Measurements from ENCODE around the gene NAA60. TPM values are rescaled to one million over a fixed set of nuclear protein-coding genes. Genes with fewer than 3 reads are reported as not detected.

The NAA60 gene
- total and polyA plus RNA-seq, 2 of the 13 experiments (the other 11 are each of a cell fraction or from before 2014, with no cell fraction given): 14.7 to 32.0 TPM

DNA sequence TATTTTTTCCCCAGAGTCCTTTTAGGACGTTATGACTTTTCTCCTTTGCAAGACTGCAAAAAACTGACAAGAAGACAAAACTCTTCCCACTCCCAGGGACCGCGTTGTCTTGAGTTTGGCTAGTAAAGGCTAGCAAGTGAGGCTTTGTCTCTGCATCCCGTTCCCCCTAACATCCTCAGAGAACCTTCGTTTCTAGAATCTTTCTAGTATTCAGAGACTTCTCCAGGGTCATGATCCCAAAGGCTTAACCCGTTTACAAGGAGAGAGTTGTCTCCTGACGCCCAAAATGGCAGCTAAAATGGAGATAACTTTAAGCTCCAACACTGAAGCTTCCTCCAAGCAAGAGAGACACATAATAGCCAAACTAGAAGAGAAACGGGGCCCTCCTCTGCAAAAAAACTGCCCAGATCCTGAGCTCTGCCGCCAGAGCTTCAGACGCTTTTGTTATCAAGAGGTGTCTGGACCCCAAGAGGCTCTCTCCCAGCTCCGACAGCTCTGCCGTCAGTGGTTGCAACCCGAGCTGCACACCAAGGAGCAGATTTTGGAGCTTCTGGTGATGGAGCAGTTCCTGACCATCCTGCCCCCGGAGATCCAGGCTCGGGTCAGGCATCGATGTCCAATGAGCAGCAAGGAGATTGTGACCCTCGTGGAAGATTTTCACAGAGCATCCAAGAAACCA is 41.6 kb upstream of the NAA60 start:
- no peak for TF ChIP-seq ZBTB7B (CRISPR knock-in tag; IDR thresholded peaks at IDR 0.05)
- TF ChIP-seq, protein P1, sequence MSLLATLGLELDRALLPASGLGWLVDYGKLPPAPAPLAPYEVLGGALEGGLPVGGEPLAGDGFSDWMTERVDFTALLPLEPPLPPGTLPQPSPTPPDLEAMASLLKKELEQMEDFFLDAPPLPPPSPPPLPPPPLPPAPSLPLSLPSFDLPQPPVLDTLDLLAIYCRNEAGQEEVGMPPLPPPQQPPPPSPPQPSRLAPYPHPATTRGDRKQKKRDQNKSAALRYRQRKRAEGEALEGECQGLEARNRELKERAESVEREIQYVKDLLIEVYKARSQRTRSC (CRISPR knock-in tag; IDR thresholded peaks at IDR 0.05; ENCODE audit: low read depth): 0 out of 2 replicates have a peak, but pooled peaks have one; percentile 33
- no peak for TF ChIP-seq PAX8 (CRISPR knock-in tag; IDR thresholded peaks at IDR 0.05; ENCODE audit: borderline replicate concordance)
- Histone ChIP-seq H3K4me1 (ENCODE audit: insufficient read depth, low read length) (peaks cover 29% of the 10 kb centered on the region), H3K79me2 (ENCODE audit: insufficient read depth, low read length) (peaks cover 28% of the 10 kb centered on the region), H3K36me3 (replicated peaks in 1 of 2; ENCODE audit: control insufficient read depth in 1 of 2, insufficient read depth in 2 of 2, low read length in 2 of 2) (peaks cover 3 to 29% of the 10 kb centered on the region in 2 experiments; a peak in 4 of 5 replicates), H3K4me2 (ENCODE audit: low read depth, low read length) (peak overlapping the region; percentile 93), H3K9ac (ENCODE audit: insufficient read depth, low read depth, low read length) (peak overlapping the region; percentile 95), H3K27ac (ENCODE audit: extremely low read length, insufficient read depth, low read length) (peak overlapping the region; percentile 86), H3K9me3 (ENCODE audit: low read length) (no peaks in the 10 kb centered on the region), H2AFZ (ENCODE audit: low read length) (no peak overlapping the region), H3K27me3 (ENCODE audit: control insufficient read depth in 1 of 2, insufficient read depth in 2 of 2, low read length in 2 of 2) (no peaks in the 10 kb centered on the region; a peak in 1 of 5 replicates), H4K20me1 (ENCODE audit: insufficient read depth, low read length) (no peaks in the 10 kb centered on the region), H3K4me3 (replicated peaks in 1 of 3; ENCODE audit: insufficient read depth in 1 of 3, low read depth in 2 of 3, low read length in 3 of 3) (peak overlapping the region; percentile 81 to 94 (median 90))
- intact Hi-C loops (cut with micrococcal nuclease; ENCODE audit: unreplicated experiment) (loop anchor here (1.0 to 10.0 kb wide), 4 partner anchors 40 to 120 kb away; partner anchors contain the start of genes C16orf90, NAA60 and ZNF597), in situ Hi-C loops (cut with HindIII; ENCODE audit: extremely low pct_ligation_motif_present, low pct_unique_long_range_greater_than_20kb) (no loop called here)
- DNase-seq (ENCODE audit: low spot score) (peak; percentile 18), ATAC-seq (0 out of 3 replicates have a peak, but pooled peaks have one; percentile 10), FAIRE-seq (no peak)
- POLR2A ChIA-PET: interaction anchor here (1.3 to 3.4 kb wide), 8 partner anchors 9 to 243 kb away, joined by 3 to 33 read pairs (median 6); partner anchors contain the start of genes NAA60, ZNF263 and ZNF597
- CTCF ChIA-PET (ENCODE audit: low intra/inter-chr PET ratio, low total read pairs): no interaction called here
- 7% methylated on average over 15 of the region's 17 CpGs for WGBS (ENCODE audit: low lambda C conversion rate)
- no TSS peak for BruUV-seq (replicated peaks)

DNA sequence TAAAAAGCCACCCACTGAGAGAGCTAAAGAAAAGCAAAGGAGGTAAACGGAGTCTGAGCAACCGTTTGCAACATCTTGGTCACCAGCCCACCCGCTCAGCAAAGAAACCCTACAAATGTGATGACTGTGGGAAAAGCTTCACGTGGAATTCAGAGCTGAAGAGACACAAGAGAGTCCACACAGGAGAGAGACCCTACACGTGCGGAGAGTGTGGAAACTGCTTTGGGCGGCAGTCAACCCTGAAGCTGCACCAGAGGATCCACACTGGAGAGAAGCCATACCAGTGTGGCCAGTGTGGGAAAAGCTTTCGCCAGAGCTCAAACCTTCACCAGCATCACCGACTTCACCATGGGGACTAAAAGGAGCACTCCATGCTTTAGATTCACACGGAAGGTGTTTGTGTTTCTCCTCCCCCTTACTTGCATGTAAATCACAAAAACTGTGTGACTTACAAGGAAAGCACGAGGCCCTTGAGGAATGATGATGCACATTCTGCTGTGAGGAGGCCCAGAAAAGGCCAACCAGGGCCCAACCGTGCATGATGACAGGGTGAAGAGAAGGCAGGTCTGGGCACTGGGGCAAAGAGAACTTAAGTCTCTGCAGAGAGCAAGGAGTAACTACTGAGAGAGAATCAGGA is 34.8 kb upstream of the NAA60 start:
- no peaks in the 10 kb centered on the region for H3K9me3 ChIP-seq (ENCODE audit: low read length)
- FAIRE-seq: no peak
- no peak for ATAC-seq
- H3K4me1 ChIP-seq (ENCODE audit: insufficient read depth, low read length): peaks cover 7% of the 10 kb centered on the region
- ChIA-PET CTCF (ENCODE audit: low intra/inter-chr PET ratio, low total read pairs) (no interaction called here), POLR2A (no interaction called here)
- peaks cover 3 to 33% of the 10 kb centered on the region in 2 experiments; a peak in 4 of 5 replicates for H3K36me3 ChIP-seq (replicated peaks in 1 of 2; ENCODE audit: control insufficient read depth in 1 of 2, insufficient read depth in 2 of 2, low read length in 2 of 2)
- DNase-seq (ENCODE audit: low spot score): no peak
- BruUV-seq (replicated peaks): no TSS peak
- TF ChIP-seq ZBTB20 (CRISPR knock-in tag; IDR thresholded peaks at IDR 0.05; ENCODE audit: borderline replicate concordance, low read depth) (no peak), MAFK (conservative IDR thresholded peaks at IDR 0.05 in 1 of 2, IDR thresholded peaks at IDR 0.05 in 1 of 2; ENCODE audit: low read length in 2 of 2) (peak; percentile 40 to 60), SP140L (CRISPR knock-in tag; IDR thresholded peaks at IDR 0.05; ENCODE audit: borderline replicate concordance) (no peak)
- TF ChIP-seq, protein P2, sequence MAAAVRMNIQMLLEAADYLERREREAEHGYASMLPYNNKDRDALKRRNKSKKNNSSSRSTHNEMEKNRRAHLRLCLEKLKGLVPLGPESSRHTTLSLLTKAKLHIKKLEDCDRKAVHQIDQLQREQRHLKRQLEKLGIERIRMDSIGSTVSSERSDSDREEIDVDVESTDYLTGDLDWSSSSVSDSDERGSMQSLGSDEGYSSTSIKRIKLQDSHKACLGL (CRISPR knock-in tag; IDR thresholded peaks at IDR 0.05): no peak
- TF ChIP-seq, protein P3, sequence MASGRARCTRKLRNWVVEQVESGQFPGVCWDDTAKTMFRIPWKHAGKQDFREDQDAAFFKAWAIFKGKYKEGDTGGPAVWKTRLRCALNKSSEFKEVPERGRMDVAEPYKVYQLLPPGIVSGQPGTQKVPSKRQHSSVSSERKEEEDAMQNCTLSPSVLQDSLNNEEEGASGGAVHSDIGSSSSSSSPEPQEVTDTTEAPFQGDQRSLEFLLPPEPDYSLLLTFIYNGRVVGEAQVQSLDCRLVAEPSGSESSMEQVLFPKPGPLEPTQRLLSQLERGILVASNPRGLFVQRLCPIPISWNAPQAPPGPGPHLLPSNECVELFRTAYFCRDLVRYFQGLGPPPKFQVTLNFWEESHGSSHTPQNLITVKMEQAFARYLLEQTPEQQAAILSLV (CRISPR knock-in tag; IDR thresholded peaks at IDR 0.05; ENCODE audit: borderline replicate concordance): no peak
- H3K27me3 ChIP-seq (ENCODE audit: control insufficient read depth in 1 of 2, insufficient read depth in 2 of 2, low read length in 2 of 2): no peaks in the 10 kb centered on the region
- peaks cover under 1% of the 10 kb centered on the region for H3K79me2 ChIP-seq (ENCODE audit: insufficient read depth, low read length)
- intact Hi-C loops (cut with micrococcal nuclease; ENCODE audit: unreplicated experiment) (loop anchor here (10.0 kb wide), 1 partner anchor 86 kb away; the partner anchor contains the start of gene C16orf90), in situ Hi-C loops (cut with HindIII; ENCODE audit: extremely low pct_ligation_motif_present, low pct_unique_long_range_greater_than_20kb) (no loop called here)
- no peak overlapping the region for H3K4me3 ChIP-seq (replicated peaks in 1 of 3; ENCODE audit: insufficient read depth in 1 of 3, low read depth in 2 of 3, low read length in 3 of 3)
- H4K20me1 ChIP-seq (ENCODE audit: insufficient read depth, low read length): no peaks in the 10 kb centered on the region
- H3K9ac ChIP-seq (ENCODE audit: insufficient read depth, low read depth, low read length): no peak overlapping the region
- no peak overlapping the region for H3K4me2 ChIP-seq (ENCODE audit: low read depth, low read length)
- 96% methylated on average over 12 of the region's 12 CpGs for WGBS (ENCODE audit: low lambda C conversion rate)
- no peak overlapping the region for H3K27ac ChIP-seq (ENCODE audit: extremely low read length, insufficient read depth, low read length)
- H2AFZ ChIP-seq (ENCODE audit: low read length): no peak overlapping the region
